Transverse colon (tissue), 3 donors: ENCODE measurements around the gene PRAC1.

ENCODE experiments used
- EP300 ChIP-seq: sonication (generic); formaldehyde crosslinking; IDR thresholded peaks from one replicate; pipeline ENCODE4 v1.6.1; 2017; ENCODE audit warnings: antibody characterized with exemption, low read depth
- POLR2A ChIP-seq: fragments of 450-650 bp; IDR thresholded peaks from one replicate; pipeline ENCODE4 v1.6.1; 2016; ENCODE audit warnings: antibody characterized with exemption, mild to moderate bottlenecking, moderate library complexity
- TF ChIP-seq, protein P1 (sequence below), 5 experiments: fragments of 200-600 bp in 3 of 5; fragments of 450-650 bp in 2 of 5; sonication (generic) in 3 of 5; IDR thresholded peaks; 1 replicate in 2 of 5; 2 replicates in 3 of 5; pipeline ENCODE4 v1.5.1; 2016 to 2017; ENCODE audit warnings: antibody characterized with exemption in 5 of 5, inconsistent platforms in 3 of 5, mild to moderate bottlenecking in 2 of 5, moderate library complexity in 1 of 5

DNA sequence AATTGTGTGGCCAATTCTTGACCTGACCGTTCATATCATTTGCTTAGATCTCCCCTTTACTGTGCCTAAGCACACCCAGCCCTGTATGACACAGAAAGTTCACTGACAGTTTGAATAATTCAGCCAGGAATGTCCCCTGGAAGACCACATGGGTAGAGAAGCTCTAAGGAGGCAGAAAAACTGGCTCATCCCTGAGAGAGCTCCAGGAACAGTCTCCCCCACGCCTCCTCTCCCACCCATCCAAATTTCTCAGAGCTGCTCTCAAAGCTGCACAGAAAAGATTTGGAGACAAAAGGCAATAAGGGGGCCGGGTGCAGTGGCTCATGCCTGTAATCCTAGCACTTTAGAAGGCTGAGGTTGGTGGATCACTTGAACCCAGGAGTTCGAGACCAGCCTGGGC, 11.2 kb downstream of the PRAC1 start:
- TF ChIP-seq, protein P1, sequence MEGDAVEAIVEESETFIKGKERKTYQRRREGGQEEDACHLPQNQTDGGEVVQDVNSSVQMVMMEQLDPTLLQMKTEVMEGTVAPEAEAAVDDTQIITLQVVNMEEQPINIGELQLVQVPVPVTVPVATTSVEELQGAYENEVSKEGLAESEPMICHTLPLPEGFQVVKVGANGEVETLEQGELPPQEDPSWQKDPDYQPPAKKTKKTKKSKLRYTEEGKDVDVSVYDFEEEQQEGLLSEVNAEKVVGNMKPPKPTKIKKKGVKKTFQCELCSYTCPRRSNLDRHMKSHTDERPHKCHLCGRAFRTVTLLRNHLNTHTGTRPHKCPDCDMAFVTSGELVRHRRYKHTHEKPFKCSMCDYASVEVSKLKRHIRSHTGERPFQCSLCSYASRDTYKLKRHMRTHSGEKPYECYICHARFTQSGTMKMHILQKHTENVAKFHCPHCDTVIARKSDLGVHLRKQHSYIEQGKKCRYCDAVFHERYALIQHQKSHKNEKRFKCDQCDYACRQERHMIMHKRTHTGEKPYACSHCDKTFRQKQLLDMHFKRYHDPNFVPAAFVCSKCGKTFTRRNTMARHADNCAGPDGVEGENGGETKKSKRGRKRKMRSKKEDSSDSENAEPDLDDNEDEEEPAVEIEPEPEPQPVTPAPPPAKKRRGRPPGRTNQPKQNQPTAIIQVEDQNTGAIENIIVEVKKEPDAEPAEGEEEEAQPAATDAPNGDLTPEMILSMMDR (IDR thresholded peaks at IDR 0.05): no peak
- TF ChIP-seq POLR2A: no peak
- TF ChIP-seq EP300: no peak
